ENCODE data around the gene PRKG2. TPM values are rescaled to one million over a fixed set of nuclear protein-coding genes. Genes with fewer than 3 reads are reported as not detected.

Gene PRKG2
- total and polyA plus RNA-seq, 10 of the 15 experiments (the other 5 are each of a cell fraction or from before 2014, with no cell fraction given): not detected

GRCh38 chr4:81164623-81165416 lies 50.2 kb downstream of the PRKG2 start:
- Histone ChIP-seq H3K4me3 (no peak overlapping the region), H3K27ac (ENCODE audit: control insufficient read depth, insufficient read depth) (no peak overlapping the region), H3K79me2 (ENCODE audit: control insufficient read depth, insufficient read depth, low read length) (no peaks in the 10 kb centered on the region), H3K4me2 (ENCODE audit: control insufficient read depth, insufficient read depth) (no peak overlapping the region), H3K9ac (ENCODE audit: control insufficient read depth, insufficient read depth, low read length) (no peak overlapping the region), H2AFZ (ENCODE audit: control insufficient read depth, low read depth, low read length) (no peak overlapping the region), H3K9me3 (replicated peaks; ENCODE audit: control insufficient read depth, insufficient read depth, low read length) (no peaks in the 10 kb centered on the region), H4K20me1 (ENCODE audit: control insufficient read depth, insufficient read depth) (no peaks in the 10 kb centered on the region), H3K36me3 (ENCODE audit: control insufficient read depth in 2 of 2, insufficient read depth in 2 of 2, low read length in 1 of 2) (no peaks in the 10 kb centered on the region), H3K4me1 (ENCODE audit: control insufficient read depth, insufficient read depth, low read length) (no peaks in the 10 kb centered on the region), H3K27me3 (replicated peaks in 1 of 2; ENCODE audit: control insufficient read depth in 2 of 2, insufficient read depth in 2 of 2, low read length in 1 of 2) (no peaks in the 10 kb centered on the region)
- ATAC-seq (no peak), FAIRE-seq (no peak), DNase-seq (ENCODE audit: low read depth, low spot score) (no peak)
- no TSS peak for BruUV-seq (replicated peaks)
- CTCF ChIA-PET: no interaction called here
- RAD21 ChIA-PET (ENCODE audit: unreplicated experiment): no interaction called here
- POLR2A ChIA-PET: interaction anchor here (0.5 to 0.6 kb wide), 2 partner anchors 14 to 46 kb away, joined by 3 read pairs; no protein-coding TSS in a partner anchor
- in situ Hi-C loops (cut with MboI): no loop called here
- intact Hi-C loops (cut with micrococcal nuclease; ENCODE audit: unreplicated experiment): no loop called here
- SMC1A ChIA-PET (ENCODE audit: uncharacterized antibody, unreplicated experiment): no interaction called here
- WGBS (ENCODE audit: insufficient coverage, insufficient replicate concordance, low lambda C conversion rate, missing lambda C conversion rate): 30% methylated on average over 7 of the region's 7 CpGs
- TF ChIP-seq NR2C2 (IDR thresholded peaks at IDR 0.05; ENCODE audit: borderline replicate concordance, control insufficient read depth, insufficient read length, low read depth) (no peak), IKZF1 (conservative IDR thresholded peaks at IDR 0.05) (no peak), STAT1 (conservative IDR thresholded peaks at IDR 0.05) (no peak), MTA2 (IDR thresholded peaks at IDR 0.05; ENCODE audit: low read depth) (no peak), DPF2 (IDR thresholded peaks at IDR 0.05) (no peak), REST (IDR thresholded peaks at IDR 0.05; ENCODE audit: low read depth, low read length) (no peak), CEBPB (IDR thresholded peaks at IDR 0.05; ENCODE audit: borderline replicate concordance in 1 of 2, low read depth in 2 of 2, low read length in 2 of 2) (no peak), PRDM15 (CRISPR knock-in tag; IDR thresholded peaks at IDR 0.05) (no peak), ZNF207 (IDR thresholded peaks at IDR 0.05; ENCODE audit: borderline replicate concordance) (no peak), ZNF592 (IDR thresholded peaks at IDR 0.05) (no peak), BRCA1 (IDR thresholded peaks at IDR 0.05; ENCODE audit: low read depth, low read length) (no peak)
